Skeletal muscle cell (primary cell): ENCODE results near the gene SCYGR8.
A peak's percentile ranks its signal among the peaks of the same experiment; 100 is the strongest.
"Not testable (repeated sequence)": the region's sequence is repeated elsewhere in the genome, so short reads cannot be mapped to it uniquely, and the experiment has no call there.

ENCODE experiments used
- DNase-seq: peaks from one replicate; pipeline ENCODE4 v3.0.0-alpha.2; 2010; ENCODE audit warnings: low read depth
- H3K4me3 ChIP-seq: 2 replicates; pipeline ENCODE4 v1.5.1; 2011; ENCODE audit warnings: low read depth, mild to moderate bottlenecking, control low read depth, low read length, moderate library complexity

The SCYGR8 gene

GRCh38 chr2:227745594-227745993 lies at the start of gene SCYGR8:
Gene SCYGR8 (plus strand): TSS chr2:227745894. CDS start chr2:227745894, 0 bp downstream.
- no peak for DNase-seq
- no peak within 1 kb of the TSS for H3K4me3 ChIP-seq

- no peak for DNase-seq
- no peak overlapping the region for H3K4me3 ChIP-seq
Observed at GRCh38 chr2:227696990-227697679, 48.6 kb upstream of the SCYGR8 start.

GRCh38 chr2:227701556-227701955 lies 44.1 kb upstream of the SCYGR8 start:
- no peak for DNase-seq
- H3K4me3 ChIP-seq: no peak overlapping the region

DNA sequence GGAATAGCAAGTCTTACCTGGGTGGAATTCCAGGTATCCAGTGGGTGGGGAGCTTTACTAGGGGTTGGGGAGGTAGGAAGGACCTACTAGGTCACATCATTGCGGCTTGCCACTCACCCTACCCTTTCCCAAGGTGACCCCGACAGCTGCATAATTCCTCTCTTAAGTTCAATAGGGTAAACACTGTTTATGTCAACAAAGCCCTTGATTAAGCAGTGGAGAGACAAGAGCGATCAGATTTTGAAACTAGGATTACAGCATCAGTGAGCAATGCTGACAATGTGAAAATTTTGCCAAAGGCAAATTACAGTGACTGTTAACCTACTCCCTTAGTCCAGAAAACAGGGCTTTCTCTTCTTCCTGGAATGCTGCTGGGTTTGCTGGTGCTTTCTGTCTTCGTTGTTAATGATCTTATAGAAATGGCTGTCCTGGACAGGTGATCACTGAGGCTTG lies 42.4 kb upstream of the SCYGR8 start:
- no peak for DNase-seq
- no peak overlapping the region for H3K4me3 ChIP-seq

DNA sequence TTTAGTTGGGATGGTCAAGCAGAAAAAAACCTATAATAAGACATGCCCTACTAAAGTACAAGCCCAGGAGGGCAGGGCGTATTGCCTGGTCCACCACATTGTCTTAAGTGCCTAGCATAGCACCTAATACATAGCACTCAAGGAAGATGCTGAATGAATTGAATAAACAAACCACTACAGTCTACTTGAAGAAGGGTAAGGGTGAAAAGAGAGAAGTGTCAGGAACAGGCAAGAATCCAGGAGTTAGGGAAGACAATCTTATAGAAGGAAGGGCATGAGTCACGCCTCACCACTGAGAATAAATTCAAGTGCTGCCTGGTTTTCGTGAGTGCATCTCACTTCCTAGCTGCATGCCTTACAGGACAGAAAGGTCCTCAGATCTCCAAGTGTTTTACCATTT lies 41.7 kb upstream of the SCYGR8 start:
- DNase-seq: peak; percentile 11
- no peak overlapping the region for H3K4me3 ChIP-seq

- H3K4me3 ChIP-seq: no peak overlapping the region
- no peak for DNase-seq
Observed at GRCh38 chr2:227706859-227707258, 38.8 kb upstream of the SCYGR8 start.

DNA sequence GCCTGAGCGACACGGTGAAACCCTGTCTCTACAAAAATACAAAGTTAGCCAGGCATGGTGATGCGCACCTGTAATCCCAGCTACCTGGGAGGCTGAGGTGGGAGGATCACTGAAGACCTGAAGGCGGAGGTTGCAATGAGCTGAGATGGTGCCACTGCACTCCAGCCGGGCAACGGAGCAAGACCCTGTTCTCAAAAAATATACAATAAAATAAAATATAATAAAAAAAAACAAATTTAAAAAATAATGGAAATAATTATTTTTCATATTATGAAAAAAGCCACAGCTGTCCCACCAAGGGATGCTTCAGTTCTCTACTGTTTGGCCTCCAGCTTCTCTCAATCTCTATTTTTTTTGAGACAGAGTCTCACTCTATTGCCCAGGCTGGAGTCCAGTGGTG lies 38.3 kb upstream of the SCYGR8 start:
- H3K4me3 ChIP-seq: no peak overlapping the region
- no peak for DNase-seq

DNA sequence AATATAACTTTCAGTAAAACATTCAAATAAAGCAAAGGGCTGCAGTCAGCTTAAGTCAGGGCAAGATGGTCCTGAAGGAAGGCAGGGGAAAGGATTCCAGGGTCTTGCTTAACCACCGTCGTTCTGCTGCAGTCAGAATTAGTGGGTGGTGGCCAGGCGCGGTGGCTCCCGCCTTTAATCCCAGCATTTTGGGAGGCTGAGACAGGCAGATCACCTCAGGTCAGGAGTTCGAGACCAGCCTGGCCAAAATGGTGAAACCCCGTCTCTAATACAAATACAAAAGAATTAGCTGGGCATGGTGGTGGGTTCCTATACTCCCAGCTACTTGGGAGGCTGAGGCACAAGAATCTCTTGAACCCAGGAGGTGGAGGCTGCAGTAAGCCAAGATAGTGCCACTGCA lies 34.7 kb upstream of the SCYGR8 start:
- no peak for DNase-seq
- no peak overlapping the region for H3K4me3 ChIP-seq

DNA sequence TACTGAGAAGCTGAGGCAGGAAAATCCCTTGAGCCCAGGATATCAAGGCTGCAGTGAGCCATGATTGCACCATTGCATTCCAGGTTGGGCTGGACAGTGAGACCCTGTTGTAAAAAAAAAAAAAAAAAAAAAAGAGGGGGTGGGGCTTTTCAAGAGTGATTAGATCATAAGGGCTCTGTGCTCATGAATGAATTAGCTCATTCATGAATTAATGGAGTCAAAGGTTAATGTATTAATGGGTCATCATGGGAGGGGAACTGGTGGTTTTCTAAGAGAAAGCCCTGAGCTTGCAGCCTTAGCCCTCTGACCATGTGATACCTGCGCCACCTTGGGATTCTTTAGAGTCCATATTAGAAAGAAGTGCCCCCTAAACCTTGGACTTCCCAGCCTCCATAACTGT lies 32.4 kb upstream of the SCYGR8 start:
- H3K4me3 ChIP-seq: no peak overlapping the region

DNA sequence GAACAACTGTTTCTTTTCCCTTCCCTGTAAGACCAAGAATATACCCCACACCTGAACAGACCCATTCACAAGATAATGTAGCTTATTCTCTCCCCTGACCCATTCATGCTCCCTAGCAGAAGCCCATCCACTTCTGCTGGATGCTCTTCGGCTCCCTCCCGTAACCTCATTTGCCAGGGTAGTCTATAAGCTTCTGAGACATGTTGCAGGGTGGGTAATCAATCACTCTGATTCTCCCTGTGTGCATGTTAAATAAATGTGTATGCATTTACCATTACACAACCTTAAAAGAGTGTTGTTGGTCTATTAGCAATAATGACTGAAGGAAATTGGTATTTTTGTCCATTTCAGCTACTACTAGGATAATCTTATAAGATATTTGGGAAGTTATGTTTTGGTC lies 29.2 kb upstream of the SCYGR8 start:
- DNase-seq: no peak
- H3K4me3 ChIP-seq: no peak overlapping the region

More for the DNA sequence above, 32.4 kb upstream of the SCYGR8 start:
- DNase-seq: no peak

DNA sequence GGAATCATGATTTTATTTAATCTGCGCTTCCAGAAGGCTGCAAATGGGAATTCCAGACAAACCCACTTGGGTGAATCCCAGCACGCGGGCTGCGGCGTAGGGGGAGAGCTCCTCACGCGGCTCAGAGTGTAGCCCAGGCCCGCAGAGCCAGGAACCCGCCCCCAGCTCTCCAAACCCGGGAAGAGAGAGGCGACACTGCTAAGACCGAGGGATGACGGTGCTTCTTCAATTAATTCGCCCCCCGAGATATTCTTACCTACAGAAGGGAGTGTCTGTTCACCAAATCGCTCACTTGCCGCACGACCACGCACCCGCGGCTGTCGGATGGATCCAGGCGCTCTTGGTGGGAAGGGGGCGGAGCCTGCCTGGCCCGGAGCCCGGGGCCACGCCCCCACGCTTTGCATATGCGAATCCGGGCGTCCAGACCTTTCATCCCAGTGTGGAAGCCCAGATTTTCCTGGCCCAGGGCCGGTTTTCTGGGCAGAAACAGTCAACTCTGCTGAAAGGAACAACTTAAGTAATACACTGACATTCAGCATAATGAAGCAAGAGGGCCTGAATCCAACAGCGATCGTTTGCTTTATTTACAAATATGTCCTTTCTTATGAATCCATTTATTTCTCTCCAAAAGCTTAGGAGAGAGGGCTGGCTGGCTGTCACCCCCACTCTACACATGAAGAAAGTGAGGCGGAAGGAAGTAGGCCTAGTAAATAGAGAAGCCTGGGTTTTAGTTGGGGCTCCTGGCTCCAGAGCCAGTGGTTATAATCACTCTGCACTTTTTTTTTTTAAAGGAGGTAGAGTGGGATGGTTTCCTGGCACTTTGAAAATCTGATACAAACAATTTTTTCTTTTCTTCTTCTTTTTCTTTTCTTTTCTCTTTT lies 27.8 kb upstream of the SCYGR8 start, which contains the start of gene SLC19A3:
Gene SLC19A3, minus strand, starts transcription at position 342 of the 881 bp plus-strand sequence. CDS start 15,710 bp downstream, outside the sequence.
- H3K4me3 ChIP-seq: peak within 1 kb of the TSS; percentile 51
- peak; percentile 69 for DNase-seq

- DNase-seq: no peak
- H3K4me3 ChIP-seq: no peak overlapping the region
Observed at GRCh38 chr2:227719641-227720040, 26.1 kb upstream of the SCYGR8 start.

GRCh38 chr2:227720680-227721079 lies 25.0 kb upstream of the SCYGR8 start:
- no peak for DNase-seq
- H3K4me3 ChIP-seq: no peak overlapping the region

GRCh38 chr2:227722821-227723220 lies 22.9 kb upstream of the SCYGR8 start:
- DNase-seq, H3K4me3 ChIP-seq: not testable (repeated sequence)

- no peak within 1 kb of the TSS for H3K4me3 ChIP-seq
- no peak for DNase-seq
Observed at GRCh38 chr2:227724394-227725039, 21.2 kb upstream of the SCYGR8 start, which contains the start of gene SCYGR6. Gene SCYGR6 (minus strand): TSS chr2:227724757. CDS start chr2:227724757, 0 bp downstream.

DNA sequence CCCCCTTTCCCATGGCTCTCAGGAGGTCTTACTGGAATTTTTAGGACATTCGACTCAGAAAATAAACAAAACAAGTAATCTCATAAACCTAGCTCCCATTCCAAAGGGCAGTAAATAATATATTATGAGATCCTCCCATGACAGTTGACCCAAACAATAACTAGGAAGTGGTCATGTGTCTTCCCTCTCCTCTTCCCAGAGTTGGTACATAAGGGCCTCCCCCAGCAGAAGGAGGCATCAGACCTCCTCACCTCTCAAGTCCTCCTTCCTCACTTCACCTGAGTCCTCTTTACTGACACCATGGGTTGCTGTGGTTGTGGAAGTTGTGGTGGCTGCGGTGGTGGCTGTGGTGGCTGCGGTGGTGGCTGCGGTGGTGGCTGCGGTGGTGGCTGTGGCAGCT lies 17.7 kb upstream of the SCYGR8 start, which contains the start of gene SCYGR7:
Gene SCYGR7, plus strand, starts transcription at position 301 of the 400 bp plus-strand sequence. Its CDS starts 0 bp downstream, at position 301.
- DNase-seq: no peak
- no peak within 1 kb of the TSS for H3K4me3 ChIP-seq

GRCh38 chr2:227739351-227739750 lies 6.3 kb upstream of the SCYGR8 start:
- no peak overlapping the region for H3K4me3 ChIP-seq
- no peak for DNase-seq

GRCh38 chr2:227740705-227741104 lies 5.0 kb upstream of the SCYGR8 start:
- DNase-seq, H3K4me3 ChIP-seq: not testable (repeated sequence)

DNA sequence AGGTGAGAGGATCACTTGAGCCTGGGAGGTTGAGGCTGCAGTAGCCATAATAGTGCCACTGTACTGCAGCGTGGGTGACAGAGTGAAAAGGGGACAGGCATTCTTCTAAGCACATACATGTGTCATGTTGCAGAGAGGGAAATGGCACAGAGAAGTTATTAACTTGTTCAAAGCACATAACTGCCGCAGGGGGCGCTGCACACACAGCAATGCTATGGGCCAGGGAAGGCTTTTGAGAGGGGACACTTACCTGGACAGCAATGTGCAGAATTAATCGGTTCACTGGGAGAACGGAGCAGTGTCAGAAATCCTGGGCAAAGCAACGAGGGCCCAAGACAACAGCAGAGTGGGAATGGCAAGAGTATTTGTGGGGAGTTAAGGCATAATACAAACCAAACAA lies 2.4 kb downstream of the SCYGR8 start:
- DNase-seq: no peak
- H3K4me3 ChIP-seq: no peak overlapping the region

DNA sequence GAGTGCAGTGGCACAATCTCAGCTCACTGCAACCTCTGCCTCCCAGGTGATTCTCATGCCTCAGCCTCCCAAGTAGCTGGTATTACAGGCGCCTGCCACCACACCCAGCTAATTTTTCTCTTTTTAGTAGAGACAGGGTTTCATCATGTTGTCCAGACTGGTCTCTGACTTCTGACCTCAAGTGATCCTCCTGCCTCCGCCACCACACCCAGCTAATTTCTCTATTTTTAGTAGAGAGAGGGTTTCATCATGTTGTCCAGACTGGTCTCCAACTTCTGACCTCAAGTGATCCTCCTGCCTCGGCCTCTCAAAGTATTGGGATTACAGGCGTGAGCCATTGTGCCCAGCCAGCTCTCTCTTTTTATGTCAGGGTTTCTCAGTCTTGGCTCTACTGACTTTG lies 10.6 kb downstream of the SCYGR8 start:
- DNase-seq, H3K4me3 ChIP-seq: not testable (repeated sequence)
